GM18867 (cell line): Measurements from ENCODE around the gene MRPL14.

Experiments
- ATAC-seq: cut with Tn5 transposase; IDR thresholded peaks from one replicate; pipeline ENCODE4 v1.9.1; 2021; ENCODE audit warnings: mild to moderate bottlenecking, moderate library complexity; ENCODE audit not compliant: unreplicated experiment

Gene MRPL14

GRCh38 chr6:44126320-44127149, 717 bp downstream of the MRPL14 start:
- peak; percentile 49 for ATAC-seq

- ATAC-seq: no peak
These were observed 3.7 kb downstream of the MRPL14 start for GRCh38 chr6:44123544-44123943.

- no peak for ATAC-seq
These were observed 4.5 kb downstream of the MRPL14 start for GRCh38 chr6:44122801-44123200.

GRCh38 chr6:44120692-44121443, 6.4 kb downstream of the MRPL14 start:
- no peak for ATAC-seq

GRCh38 chr6:44119704-44120262, 7.5 kb downstream of the MRPL14 start:
- ATAC-seq: no peak

GRCh38 chr6:44117397-44118128, 9.7 kb downstream of the MRPL14 start:
- ATAC-seq: no peak

GRCh38 chr6:44116641-44117382, 10.4 kb downstream of the MRPL14 start:
- ATAC-seq: no peak

- no peak for ATAC-seq
These were observed 11.4 kb downstream of the MRPL14 start for GRCh38 chr6:44115866-44116265.

- no peak for ATAC-seq
These were observed 13.8 kb downstream of the MRPL14 start for GRCh38 chr6:44113414-44113813.

GRCh38 chr6:44111434-44112417, 15.5 kb downstream of the MRPL14 start:
- ATAC-seq: no peak

GRCh38 chr6:44110966-44111365, 16.3 kb downstream of the MRPL14 start:
- ATAC-seq: no peak

- no peak for ATAC-seq
These were observed 17.1 kb downstream of the MRPL14 start for GRCh38 chr6:44110005-44110676.

GRCh38 chr6:44109212-44109611, 18.0 kb downstream of the MRPL14 start:
- ATAC-seq: no peak

GRCh38 chr6:44108471-44108870, 18.8 kb downstream of the MRPL14 start:
- ATAC-seq: no peak

GRCh38 chr6:44107017-44107416, 20.2 kb downstream of the MRPL14 start:
- ATAC-seq: no peak

GRCh38 chr6:44105993-44106740, 21.1 kb downstream of the MRPL14 start:
- ATAC-seq: no peak

- no peak for ATAC-seq
These were observed 22.1 kb downstream of the MRPL14 start for GRCh38 chr6:44105146-44105545.

GRCh38 chr6:44104481-44105021, 22.7 kb downstream of the MRPL14 start:
- no peak for ATAC-seq
